WI38 (cell line): ENCODE measurements around the gene HIBADH.

Experiments
- H3K4me3 ChIP-seq: 2 replicates; pipeline ENCODE4 v1.5.1; 2011; ENCODE audit warnings: low read depth, mild to moderate bottlenecking, control low read depth, low read length
- TF ChIP-seq, protein P1 (sequence below): IDR thresholded peaks from 2 replicates; pipeline ENCODE4 v1.5.1; 2012; ENCODE audit warnings: low read depth, mild to moderate bottlenecking, control low read depth, low read length

The HIBADH gene

GRCh38 chr7:27551803-27552400 is 110.8 kb downstream of the HIBADH start:
- TF ChIP-seq, protein P1, sequence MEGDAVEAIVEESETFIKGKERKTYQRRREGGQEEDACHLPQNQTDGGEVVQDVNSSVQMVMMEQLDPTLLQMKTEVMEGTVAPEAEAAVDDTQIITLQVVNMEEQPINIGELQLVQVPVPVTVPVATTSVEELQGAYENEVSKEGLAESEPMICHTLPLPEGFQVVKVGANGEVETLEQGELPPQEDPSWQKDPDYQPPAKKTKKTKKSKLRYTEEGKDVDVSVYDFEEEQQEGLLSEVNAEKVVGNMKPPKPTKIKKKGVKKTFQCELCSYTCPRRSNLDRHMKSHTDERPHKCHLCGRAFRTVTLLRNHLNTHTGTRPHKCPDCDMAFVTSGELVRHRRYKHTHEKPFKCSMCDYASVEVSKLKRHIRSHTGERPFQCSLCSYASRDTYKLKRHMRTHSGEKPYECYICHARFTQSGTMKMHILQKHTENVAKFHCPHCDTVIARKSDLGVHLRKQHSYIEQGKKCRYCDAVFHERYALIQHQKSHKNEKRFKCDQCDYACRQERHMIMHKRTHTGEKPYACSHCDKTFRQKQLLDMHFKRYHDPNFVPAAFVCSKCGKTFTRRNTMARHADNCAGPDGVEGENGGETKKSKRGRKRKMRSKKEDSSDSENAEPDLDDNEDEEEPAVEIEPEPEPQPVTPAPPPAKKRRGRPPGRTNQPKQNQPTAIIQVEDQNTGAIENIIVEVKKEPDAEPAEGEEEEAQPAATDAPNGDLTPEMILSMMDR = no peak
- no peak overlapping the region for H3K4me3 ChIP-seq

DNA sequence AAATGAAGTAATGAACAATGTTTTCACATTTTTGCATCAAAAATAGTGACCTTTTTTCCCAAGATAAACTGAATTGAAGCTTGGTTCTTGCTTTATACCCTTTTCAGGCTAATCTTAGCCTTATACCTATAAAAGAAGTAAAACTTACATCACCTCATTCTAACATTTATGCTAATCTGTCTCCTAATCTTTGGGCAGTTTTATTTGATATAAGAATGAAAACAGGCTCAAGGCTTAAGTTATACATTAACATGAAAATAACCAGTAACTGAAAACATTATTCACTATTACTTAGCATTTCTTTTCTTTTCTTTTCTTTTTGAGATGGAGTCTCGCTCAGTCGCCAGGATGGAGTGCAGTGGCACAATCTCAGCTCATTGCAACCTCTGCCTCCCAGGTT is 113.1 kb downstream of the HIBADH start:
- no peak overlapping the region for H3K4me3 ChIP-seq
- TF ChIP-seq, protein P1 = no peak

DNA sequence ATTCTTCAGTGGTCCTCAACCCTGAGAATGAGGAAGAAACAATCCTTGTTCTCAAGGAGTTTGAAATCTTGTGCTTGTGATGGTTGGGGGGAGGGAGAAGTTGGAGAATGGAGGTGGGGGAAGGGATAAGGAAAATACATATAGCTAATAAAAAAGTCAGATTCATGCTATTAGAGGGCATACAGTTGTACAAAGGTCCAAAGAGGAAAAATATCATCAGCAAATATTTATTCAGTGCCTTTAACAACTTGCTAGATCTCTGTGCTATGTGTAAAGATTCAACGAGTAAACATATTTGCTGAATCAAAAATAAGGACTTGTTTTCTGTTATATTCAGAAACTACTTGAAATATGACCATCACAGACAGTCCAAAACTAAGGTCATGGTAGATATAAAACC is 114.4 kb downstream of the HIBADH start:
- TF ChIP-seq, protein P1 = no peak
- H3K4me3 ChIP-seq = no peak overlapping the region

GRCh38 chr7:27547401-27547800 is 115.3 kb downstream of the HIBADH start:
- TF ChIP-seq, protein P1 = no peak
- H3K4me3 ChIP-seq = no peak overlapping the region

- H3K4me3 ChIP-seq = no peak overlapping the region
- TF ChIP-seq, protein P1 = no peak
Observed at GRCh38 chr7:27546610-27547009, 116.1 kb downstream of the HIBADH start.

- no peak overlapping the region for H3K4me3 ChIP-seq
- TF ChIP-seq, protein P1 = no peak
Observed at GRCh38 chr7:27535795-27536194, 126.9 kb downstream of the HIBADH start.

GRCh38 chr7:27533652-27534081 is 129.0 kb downstream of the HIBADH start:
- TF ChIP-seq, protein P1 = no peak
- H3K4me3 ChIP-seq = no peak overlapping the region
